ENCODE data around the gene ROBO1.

The ROBO1 gene

GRCh38 chr3:79040701-79041100 is 727.1 kb downstream of the ROBO1 start:
- no peak for DNase-seq

GRCh38 chr3:79040091-79040490 is 727.7 kb downstream of the ROBO1 start:
- DNase-seq: no peak

- DNase-seq: no peak
These were observed 728.6 kb downstream of the ROBO1 start for GRCh38 chr3:79039192-79039591.

- DNase-seq: no peak
These were observed 729.2 kb downstream of the ROBO1 start for GRCh38 chr3:79038636-79039035.

GRCh38 chr3:79038057-79038456 is 729.7 kb downstream of the ROBO1 start:
- no peak for DNase-seq

- DNase-seq: no peak
These were observed 735.0 kb downstream of the ROBO1 start for GRCh38 chr3:79032686-79033318.

- no peak for DNase-seq
These were observed 737.6 kb downstream of the ROBO1 start for GRCh38 chr3:79030157-79030556.

GRCh38 chr3:79028916-79029315 is 738.9 kb downstream of the ROBO1 start:
- no peak for DNase-seq

GRCh38 chr3:79027593-79027992 is 740.2 kb downstream of the ROBO1 start:
- no peak for DNase-seq

GRCh38 chr3:79019924-79020173 is 747.9 kb downstream of the ROBO1 start:
- DNase-seq: no peak

- DNase-seq: no peak
These were observed 748.5 kb downstream of the ROBO1 start for GRCh38 chr3:79019137-79019923.

GRCh38 chr3:79018671-79019136 is 749.1 kb downstream of the ROBO1 start:
- DNase-seq: no peak

- DNase-seq: no peak
These were observed 749.5 kb downstream of the ROBO1 start for GRCh38 chr3:79018265-79018664.

GRCh38 chr3:79016587-79017376 is 751.0 kb downstream of the ROBO1 start:
- DNase-seq: no peak

- DNase-seq: no peak
These were observed 751.9 kb downstream of the ROBO1 start for GRCh38 chr3:79015854-79016253.

- no peak for DNase-seq
These were observed 754.8 kb downstream of the ROBO1 start for GRCh38 chr3:79012946-79013362.

- DNase-seq: no peak
These were observed 755.3 kb downstream of the ROBO1 start for GRCh38 chr3:79012530-79012913.

GRCh38 chr3:79011821-79012529 is 755.8 kb downstream of the ROBO1 start:
- DNase-seq: no peak

GRCh38 chr3:79009861-79010260 is 757.9 kb downstream of the ROBO1 start:
- DNase-seq: no peak

- no peak for DNase-seq
These were observed 761.7 kb downstream of the ROBO1 start for GRCh38 chr3:79006077-79006476.

GRCh38 chr3:79005084-79005483 is 762.7 kb downstream of the ROBO1 start:
- DNase-seq: no peak

- DNase-seq: no peak
These were observed 763.8 kb downstream of the ROBO1 start for GRCh38 chr3:79003994-79004393.
